GM19193 (cell line): Measurements from ENCODE around the gene CLSTN1.

Experiments used
- POLR2A ChIP-seq: IDR thresholded peaks from 4 replicates; pipeline ENCODE4 v1.6.1; 2011; ENCODE audit not compliant: insufficient read depth, insufficient read length; ENCODE audit errors: extremely low read depth

The CLSTN1 gene

GRCh38 chr1:9726905-9727595 lies 96.7 kb downstream of the CLSTN1 start:
- TF ChIP-seq POLR2A: no peak

- no peak for TF ChIP-seq POLR2A
These were observed 97.4 kb downstream of the CLSTN1 start for GRCh38 chr1:9726406-9726805.

- peak; percentile 16 for TF ChIP-seq POLR2A
These were observed 98.9 kb downstream of the CLSTN1 start for GRCh38 chr1:9724706-9725476.

- TF ChIP-seq POLR2A: no peak
These were observed 99.8 kb downstream of the CLSTN1 start for GRCh38 chr1:9723926-9724325.

GRCh38 chr1:9723068-9723805 lies 100.5 kb downstream of the CLSTN1 start:
- TF ChIP-seq POLR2A: no peak

- no peak for TF ChIP-seq POLR2A
These were observed 101.4 kb downstream of the CLSTN1 start for GRCh38 chr1:9722378-9722749.

- no peak for TF ChIP-seq POLR2A
These were observed 102.0 kb downstream of the CLSTN1 start for GRCh38 chr1:9721606-9722377.

GRCh38 chr1:9720785-9721605 lies 102.8 kb downstream of the CLSTN1 start:
- no peak for TF ChIP-seq POLR2A

GRCh38 chr1:9719978-9720722 lies 103.6 kb downstream of the CLSTN1 start:
- TF ChIP-seq POLR2A: no peak

GRCh38 chr1:9718006-9718680 lies 105.6 kb downstream of the CLSTN1 start:
- TF ChIP-seq POLR2A: no peak

GRCh38 chr1:9717193-9718005 lies 106.4 kb downstream of the CLSTN1 start:
- peak; percentile 32 for TF ChIP-seq POLR2A
